ENCODE results near the gene ATP13A3.

Gene ATP13A3

GRCh38 chr3:194475138-194475932 lies 11.5 kb downstream of the ATP13A3 start:
- no peak for DNase-seq

GRCh38 chr3:194474675-194475074 lies 12.1 kb downstream of the ATP13A3 start:
- DNase-seq = no peak

- DNase-seq = peak; percentile 63 to 76
Observed at GRCh38 chr3:194472290-194472920, 14.4 kb downstream of the ATP13A3 start.

- no peak for DNase-seq
Observed at GRCh38 chr3:194471863-194472262, 14.9 kb downstream of the ATP13A3 start.

- no peak for DNase-seq
Observed at GRCh38 chr3:194470615-194471014, 16.2 kb downstream of the ATP13A3 start.

DNA sequence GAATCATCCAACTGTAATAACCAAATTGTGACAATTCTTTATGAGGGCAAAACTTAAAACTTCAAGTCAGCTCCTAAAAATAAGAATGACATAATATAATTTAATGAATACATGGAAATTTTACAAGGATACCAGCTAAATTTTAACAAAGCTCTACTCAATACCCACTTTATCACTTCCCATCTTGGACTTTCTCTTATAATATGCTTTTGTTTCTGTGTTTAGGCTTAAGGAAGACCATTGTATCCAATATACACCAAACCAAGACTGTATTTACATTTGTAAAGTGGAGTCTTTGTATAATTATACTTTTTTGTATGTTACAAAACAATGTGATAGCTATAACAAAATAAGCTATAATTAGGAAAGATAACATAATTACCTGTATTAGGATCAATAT lies 16.8 kb downstream of the ATP13A3 start:
- DNase-seq = no peak

GRCh38 chr3:194468086-194468485 lies 18.7 kb downstream of the ATP13A3 start:
- DNase-seq = no peak

DNA sequence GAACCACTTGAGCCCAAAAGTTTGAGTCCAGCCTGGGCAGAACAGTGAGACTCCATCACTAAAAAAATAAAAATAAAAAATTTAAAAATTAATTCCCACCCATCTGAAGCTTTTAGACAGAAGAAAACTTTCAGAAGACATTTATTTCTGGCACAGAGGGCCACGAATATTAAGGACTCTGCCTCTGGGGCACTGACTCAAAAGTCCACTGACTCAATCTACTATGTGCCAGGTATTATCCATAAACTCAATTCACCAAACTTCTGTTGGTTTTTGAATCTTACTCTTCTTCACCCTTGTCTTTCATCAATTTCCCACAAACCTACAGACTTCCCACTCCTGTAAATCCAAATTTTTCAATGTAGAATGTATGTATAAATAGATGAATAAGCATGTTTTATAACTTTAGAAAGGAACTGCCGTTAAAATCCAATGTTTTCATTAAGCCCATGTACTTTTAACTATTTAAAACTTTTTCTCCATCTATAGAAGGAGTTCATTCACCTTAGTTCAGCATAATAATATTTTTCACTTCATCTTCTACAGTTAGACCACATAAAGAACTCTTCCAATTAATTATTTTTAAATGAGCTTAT lies 19.9 kb downstream of the ATP13A3 start:
- DNase-seq = no peak

GRCh38 chr3:194465920-194466570 lies 20.8 kb downstream of the ATP13A3 start:
- no peak for DNase-seq

GRCh38 chr3:194465246-194465645 lies 21.6 kb downstream of the ATP13A3 start:
- peak in 1 of 2 donors; percentile 25 for DNase-seq

DNA sequence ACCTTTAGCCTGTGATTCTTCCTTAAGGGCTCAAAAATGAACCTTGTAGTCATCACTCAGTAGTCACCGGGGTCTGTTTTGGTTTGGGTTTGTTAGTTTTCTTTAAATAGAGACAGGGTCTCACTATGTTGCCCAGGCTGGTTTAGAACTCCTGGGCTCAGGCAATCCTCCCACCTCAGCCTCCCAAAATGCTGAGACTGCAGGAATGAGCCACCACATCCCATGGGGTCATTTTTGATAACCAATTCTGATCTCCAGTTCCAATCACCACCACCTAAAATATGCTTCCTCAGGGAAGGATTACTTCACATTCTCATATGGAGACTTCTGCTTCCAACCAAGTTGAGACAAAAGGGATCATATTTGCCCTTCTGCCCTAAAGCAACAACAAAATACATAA lies 22.1 kb downstream of the ATP13A3 start:
- no peak for DNase-seq

DNA sequence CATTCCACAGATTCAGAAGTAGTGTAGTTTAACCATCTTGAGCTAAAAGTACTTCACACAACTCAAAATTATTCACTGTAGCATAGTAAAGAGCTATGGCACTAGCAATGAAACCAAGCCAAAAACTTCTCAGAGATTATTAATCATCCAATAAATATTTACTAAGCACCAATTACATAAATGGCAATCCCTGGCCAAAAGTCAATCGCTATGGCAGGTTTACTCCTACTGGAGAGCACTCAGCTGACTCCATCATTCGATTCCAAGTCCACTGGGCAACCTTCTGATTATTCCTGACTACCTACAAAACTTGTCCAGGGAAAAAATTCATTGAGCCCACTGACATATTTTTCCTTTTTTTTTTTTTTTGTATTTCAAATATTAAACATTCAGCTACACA lies 23.9 kb downstream of the ATP13A3 start:
- DNase-seq = no peak

GRCh38 chr3:194460566-194460965 lies 26.2 kb downstream of the ATP13A3 start:
- no peak for DNase-seq

DNA sequence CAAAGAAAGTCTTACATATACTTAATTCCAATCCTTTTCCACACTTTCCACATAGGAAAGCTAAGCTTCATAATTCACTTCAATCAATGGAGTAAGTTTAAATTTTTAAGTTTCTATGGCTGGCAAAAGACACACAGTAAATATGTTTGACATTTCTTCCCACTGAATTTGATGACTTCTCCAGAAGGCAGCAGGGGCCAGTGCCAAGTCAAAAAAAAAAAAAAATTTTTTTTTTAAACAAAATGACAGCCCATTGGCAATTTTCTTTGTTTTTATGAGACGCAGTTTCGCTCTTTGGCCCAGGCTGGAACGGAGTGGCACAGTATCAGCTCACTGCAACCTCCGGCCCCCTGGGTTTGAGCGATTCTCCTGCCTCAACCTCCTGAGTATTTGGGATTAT lies 28.7 kb downstream of the ATP13A3 start:
- DNase-seq = no peak

GRCh38 chr3:194455481-194455880 lies 31.3 kb downstream of the ATP13A3 start:
- no peak for DNase-seq

DNA sequence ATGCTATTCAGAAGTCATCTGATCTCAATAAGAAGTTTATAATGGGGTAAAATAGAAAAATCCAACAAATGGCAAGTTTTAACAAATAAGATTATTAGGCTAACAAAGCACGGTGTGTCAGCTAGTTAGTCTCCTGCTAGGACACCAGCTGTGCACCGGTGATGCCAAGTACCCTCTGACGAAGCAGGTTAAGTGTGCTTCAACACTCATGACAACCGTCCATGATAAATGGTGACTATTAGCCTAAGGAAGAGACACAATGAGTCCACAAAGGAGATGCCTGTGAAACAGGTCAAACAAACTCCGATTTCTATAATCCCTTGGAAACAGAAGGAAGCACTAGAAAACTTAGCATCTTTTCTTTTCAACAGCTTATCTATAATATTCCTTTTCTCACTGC lies 36.5 kb downstream of the ATP13A3 start:
- no peak for DNase-seq

DNA sequence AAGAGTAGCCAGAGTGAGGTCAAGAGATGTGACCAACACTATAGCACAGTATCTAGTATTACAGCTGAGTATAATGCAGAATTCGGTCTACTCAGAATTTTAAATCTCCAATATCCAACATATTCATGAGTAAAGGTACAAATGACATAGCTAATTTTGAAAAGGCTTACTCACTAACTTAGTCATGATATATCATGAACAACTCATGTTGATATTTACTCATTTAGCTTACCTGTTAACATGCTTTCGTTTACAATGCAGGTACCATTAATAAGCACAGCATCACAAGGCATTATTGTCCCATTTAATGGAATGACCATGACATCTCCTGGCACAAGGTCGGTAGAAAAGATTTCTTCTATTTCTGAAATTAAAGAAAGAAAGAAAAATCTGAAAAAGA lies 36.9 kb downstream of the ATP13A3 start:
- DNase-seq = no peak

- DNase-seq = no peak
Observed at GRCh38 chr3:194447657-194448056, 39.1 kb downstream of the ATP13A3 start.

GRCh38 chr3:194447161-194447560 lies 39.6 kb downstream of the ATP13A3 start:
- DNase-seq = no peak

DNA sequence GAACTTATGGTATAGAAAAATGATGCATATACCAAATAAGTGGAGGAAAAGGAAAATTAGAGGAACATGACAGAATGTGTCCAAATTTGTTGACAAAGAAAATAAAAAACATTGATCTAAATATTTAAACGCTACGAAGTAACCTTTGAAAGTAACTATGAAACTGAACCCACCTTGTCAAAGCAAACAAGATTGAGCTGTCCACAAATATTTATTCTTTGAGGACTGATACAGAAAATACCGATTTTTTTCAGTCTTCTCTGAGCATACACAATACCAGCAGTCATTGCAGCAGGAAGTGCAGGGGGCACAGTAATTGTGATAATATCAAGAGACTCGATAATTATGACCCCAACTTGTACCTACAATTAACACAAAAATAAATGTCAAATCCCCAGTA lies 40.0 kb downstream of the ATP13A3 start:
- no peak for DNase-seq

GRCh38 chr3:194446172-194446571 lies 40.6 kb downstream of the ATP13A3 start:
- DNase-seq = no peak

DNA sequence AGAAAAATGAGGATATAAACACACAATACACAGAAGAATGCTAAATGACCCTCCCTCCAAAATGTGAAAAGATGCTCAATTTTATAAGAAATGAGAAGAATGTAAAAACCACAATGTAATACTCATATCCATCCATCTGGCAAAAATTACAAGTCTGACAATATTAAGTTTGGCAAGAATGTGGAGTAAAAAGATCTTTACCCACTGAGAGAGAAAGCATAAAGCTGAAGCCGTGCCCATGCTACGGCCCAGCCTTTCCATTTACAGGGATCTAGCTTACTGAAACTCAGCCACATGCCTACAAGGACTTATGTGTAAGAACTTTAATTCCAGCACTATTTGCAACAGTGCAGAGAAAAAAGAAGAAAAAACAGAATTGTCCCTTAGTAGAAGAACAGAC lies 42.9 kb downstream of the ATP13A3 start:
- DNase-seq = no peak

GRCh38 chr3:194440756-194441155 lies 46.0 kb downstream of the ATP13A3 start:
- no peak for DNase-seq
